ENCODE measurements around the gene DENND2A.
A peak's percentile ranks its signal among the peaks of the same experiment; 100 is the strongest.

DNA sequence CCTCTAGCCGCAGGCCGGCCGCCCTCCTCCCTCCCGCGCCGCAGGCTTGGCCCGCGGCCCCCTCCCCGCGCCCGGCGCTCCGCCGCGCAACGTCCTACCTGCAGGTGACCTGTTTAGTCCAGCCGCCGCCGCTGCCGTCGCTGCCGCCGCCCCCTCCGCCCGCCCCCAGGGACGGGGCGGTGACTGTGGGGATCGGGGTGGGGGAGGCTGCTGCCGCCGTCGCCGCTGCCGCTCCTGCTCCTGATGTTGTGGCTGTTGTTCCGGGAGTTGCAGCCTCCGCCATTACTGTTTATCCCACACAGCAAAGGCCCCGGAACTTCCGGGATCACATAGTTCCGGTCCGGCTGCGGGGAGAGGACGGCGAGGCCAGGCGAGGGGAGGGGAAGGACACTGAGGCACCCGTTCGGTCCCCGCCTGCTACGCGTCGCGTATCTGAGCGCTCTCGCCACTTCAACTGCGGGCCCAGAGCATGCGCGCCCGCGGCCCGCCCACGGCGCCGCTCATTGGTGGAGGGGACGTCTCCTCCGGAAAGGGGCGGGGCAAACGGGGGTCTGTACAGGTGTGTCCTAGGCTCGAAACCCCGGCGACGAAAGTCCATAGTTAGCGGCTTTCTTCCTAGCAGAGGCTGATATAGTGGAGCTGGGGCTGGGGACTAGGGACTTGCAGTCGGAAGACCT is 161.4 kb downstream of the DENND2A start, which contains the start of gene MKRN1:
- TF ChIP-seq EP300 (IDR thresholded peaks at IDR 0.05) (no peak), POLR2A (IDR thresholded peaks at IDR 0.05) (peak in 1 of 2 donors; percentile 47), POLR2AphosphoS5 (IDR thresholded peaks at IDR 0.05) (peak; percentile 69)
- TF ChIP-seq, protein P1, sequence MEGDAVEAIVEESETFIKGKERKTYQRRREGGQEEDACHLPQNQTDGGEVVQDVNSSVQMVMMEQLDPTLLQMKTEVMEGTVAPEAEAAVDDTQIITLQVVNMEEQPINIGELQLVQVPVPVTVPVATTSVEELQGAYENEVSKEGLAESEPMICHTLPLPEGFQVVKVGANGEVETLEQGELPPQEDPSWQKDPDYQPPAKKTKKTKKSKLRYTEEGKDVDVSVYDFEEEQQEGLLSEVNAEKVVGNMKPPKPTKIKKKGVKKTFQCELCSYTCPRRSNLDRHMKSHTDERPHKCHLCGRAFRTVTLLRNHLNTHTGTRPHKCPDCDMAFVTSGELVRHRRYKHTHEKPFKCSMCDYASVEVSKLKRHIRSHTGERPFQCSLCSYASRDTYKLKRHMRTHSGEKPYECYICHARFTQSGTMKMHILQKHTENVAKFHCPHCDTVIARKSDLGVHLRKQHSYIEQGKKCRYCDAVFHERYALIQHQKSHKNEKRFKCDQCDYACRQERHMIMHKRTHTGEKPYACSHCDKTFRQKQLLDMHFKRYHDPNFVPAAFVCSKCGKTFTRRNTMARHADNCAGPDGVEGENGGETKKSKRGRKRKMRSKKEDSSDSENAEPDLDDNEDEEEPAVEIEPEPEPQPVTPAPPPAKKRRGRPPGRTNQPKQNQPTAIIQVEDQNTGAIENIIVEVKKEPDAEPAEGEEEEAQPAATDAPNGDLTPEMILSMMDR (IDR thresholded peaks at IDR 0.05): no peak

Measured in gastroesophageal sphincter (tissue), 3 donors.